ENCODE data around the gene NCBP3. TPM values are rescaled to one million over a fixed set of nuclear protein-coding genes. Genes with fewer than 3 reads are reported as not detected.

Gene NCBP3
- total RNA-seq, 2 experiments from 2014 or later: 39.9 to 41.1 TPM

DNA sequence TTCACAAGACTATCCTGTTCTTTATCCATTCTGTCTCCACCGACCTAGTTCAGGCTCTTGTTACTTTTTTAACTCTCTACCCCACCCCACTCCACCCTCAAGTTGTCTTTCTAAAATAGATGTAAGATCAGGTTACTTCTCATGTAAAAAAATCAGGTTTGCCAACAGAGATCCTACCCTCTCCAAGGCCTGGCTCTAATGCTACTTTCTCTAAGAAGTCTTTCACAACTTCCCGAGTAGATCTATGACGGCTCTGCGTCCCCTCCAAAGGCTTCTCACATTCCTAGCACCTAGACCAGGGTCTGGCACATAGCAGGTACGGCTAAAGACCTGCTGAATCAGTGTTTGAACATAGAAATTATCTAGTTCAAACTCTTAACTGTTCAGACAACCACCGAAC lies 30.9 kb downstream of the NCBP3 start:
- H3K4me1 Mint-ChIP-seq: no peaks in the 10 kb centered on the region
- no peaks in the 10 kb centered on the region for H3K9me3 Mint-ChIP-seq
- H3K36me3 Mint-ChIP-seq: peaks cover 18% of the 10 kb centered on the region
- H3K4me3 Mint-ChIP-seq: no peak overlapping the region
- no peak for DNase-seq
- H3K27me3 Mint-ChIP-seq: no peaks in the 10 kb centered on the region
- no peak overlapping the region for H3K27ac Mint-ChIP-seq

DNA sequence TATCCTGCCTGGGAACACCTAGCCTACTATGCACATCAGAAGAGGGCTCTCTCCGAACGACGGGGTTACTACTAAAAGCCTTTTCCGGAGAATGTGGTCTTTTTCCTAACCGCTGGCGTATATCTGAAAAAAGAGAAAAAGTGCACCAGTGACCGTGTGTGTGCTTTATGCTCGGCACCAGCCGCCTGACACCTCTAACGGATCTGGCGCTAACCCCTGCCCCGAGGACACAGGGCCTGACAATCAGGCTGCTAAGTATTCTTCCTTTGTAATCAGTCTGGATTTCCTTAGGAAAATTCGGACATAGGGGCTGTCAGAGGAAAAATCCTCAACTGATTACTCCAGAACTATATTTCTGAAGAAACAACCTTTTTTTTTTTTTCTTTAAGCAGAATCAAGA lies 31.7 kb downstream of the NCBP3 start:
- Mint-ChIP-seq H3K36me3 (peaks cover 20% of the 10 kb centered on the region), H3K27me3 (no peaks in the 10 kb centered on the region), H3K4me3 (no peak overlapping the region), H3K4me1 (peaks cover 6% of the 10 kb centered on the region), H3K9me3 (no peaks in the 10 kb centered on the region), H3K27ac (no peak overlapping the region)
- no peak for DNase-seq

DNA sequence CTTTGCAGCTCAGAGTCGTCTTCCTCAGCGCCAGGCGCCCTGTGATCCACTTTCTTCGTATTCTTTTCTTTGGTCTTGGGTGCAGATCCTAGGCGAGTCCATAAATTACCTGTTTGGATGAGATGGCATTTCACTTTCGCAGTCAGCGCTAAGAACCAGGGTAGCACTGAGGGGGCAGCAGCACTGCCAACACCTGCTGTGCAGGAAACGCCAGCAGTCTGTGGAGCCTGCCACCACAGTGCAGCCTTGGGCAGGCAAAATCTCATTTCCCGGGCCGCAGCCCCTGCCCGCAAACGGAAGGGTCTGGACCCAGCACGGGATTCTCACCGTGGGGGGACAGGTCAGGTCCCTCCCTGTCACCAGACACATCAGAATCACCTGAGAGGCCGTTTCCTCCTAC lies 32.9 kb downstream of the NCBP3 start:
- no peak for DNase-seq
- H3K4me3 Mint-ChIP-seq: no peak overlapping the region
- peaks cover 25% of the 10 kb centered on the region for H3K36me3 Mint-ChIP-seq
- peaks cover 17% of the 10 kb centered on the region for H3K4me1 Mint-ChIP-seq
- H3K27ac Mint-ChIP-seq: no peak overlapping the region
- no peaks in the 10 kb centered on the region for H3K9me3 Mint-ChIP-seq
- H3K27me3 Mint-ChIP-seq: no peaks in the 10 kb centered on the region

DNA sequence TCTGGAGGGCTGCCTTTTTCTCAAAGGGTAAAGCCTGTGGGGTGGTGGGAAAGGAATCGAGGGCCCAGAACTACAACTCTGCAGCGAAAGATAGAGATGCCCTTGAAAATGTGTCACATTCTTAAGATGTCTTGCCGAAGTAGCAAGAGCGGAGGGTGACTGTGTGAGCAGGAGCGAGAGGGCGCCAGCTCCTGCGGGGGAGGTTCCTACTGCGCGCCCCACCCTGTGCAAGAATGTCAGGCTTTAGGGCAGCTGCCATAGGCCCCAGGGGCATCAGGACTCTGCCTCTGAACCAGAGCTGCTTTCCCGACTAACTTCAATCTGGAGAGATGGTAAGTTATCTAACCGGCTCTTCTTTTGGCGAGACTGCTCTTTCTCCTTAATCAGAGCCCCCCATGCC lies 33.3 kb downstream of the NCBP3 start:
- Mint-ChIP-seq H3K4me3 (no peak overlapping the region), H3K36me3 (peaks cover 29% of the 10 kb centered on the region)
- no peak for DNase-seq

DNA sequence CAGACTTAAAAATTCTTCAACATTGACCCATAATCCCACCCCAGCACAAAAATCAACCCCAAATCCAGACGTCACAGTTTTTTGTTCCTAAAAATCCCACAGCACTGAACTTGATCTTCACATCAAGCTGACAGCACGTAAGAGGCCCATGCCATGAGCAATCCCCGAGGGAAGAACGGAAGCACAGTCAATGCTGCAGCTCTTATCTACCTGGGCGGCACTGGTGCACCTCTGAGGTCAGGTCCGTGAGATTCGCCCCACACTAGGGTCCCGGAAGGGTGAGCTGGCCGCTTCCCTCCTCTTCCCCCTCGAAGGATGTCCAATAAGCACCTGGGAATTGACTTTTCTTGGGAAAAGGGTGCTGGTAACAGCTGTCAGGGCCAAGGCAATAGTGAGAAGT lies 33.8 kb downstream of the NCBP3 start:
- no peak overlapping the region for H3K27ac Mint-ChIP-seq
- DNase-seq: no peak
- H3K9me3 Mint-ChIP-seq: no peaks in the 10 kb centered on the region
- no peak overlapping the region for H3K4me3 Mint-ChIP-seq
- peaks cover 29% of the 10 kb centered on the region for H3K36me3 Mint-ChIP-seq
- peaks cover 18% of the 10 kb centered on the region for H3K4me1 Mint-ChIP-seq
- no peaks in the 10 kb centered on the region for H3K27me3 Mint-ChIP-seq

More for the DNA sequence above, 33.3 kb downstream of the NCBP3 start:
- Mint-ChIP-seq H3K27me3 (no peaks in the 10 kb centered on the region), H3K9me3 (no peaks in the 10 kb centered on the region), H3K27ac (no peak overlapping the region), H3K4me1 (peaks cover 18% of the 10 kb centered on the region)

DNA sequence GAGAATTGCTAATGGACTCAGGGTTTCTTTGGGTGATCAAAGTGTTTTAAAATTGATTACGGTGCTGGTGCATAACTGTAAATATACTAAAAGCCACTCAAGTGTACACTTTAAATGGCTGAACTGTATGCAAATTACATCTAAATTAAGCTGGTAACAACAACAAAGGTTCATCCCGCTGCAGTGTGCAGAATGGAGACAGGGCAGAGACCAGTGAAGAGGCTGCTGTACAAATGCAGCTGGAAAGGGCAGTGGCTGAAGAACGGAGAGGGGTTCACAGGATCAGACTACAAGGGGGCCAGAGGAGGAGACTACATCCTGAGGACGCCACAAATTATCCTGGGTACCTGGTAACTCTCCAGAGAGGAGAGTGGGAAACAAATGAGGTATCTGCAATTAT lies 36.0 kb downstream of the NCBP3 start:
- H3K27me3 Mint-ChIP-seq: no peaks in the 10 kb centered on the region
- no peak overlapping the region for H3K27ac Mint-ChIP-seq
- no peak for DNase-seq
- H3K4me3 Mint-ChIP-seq: no peak overlapping the region
- H3K9me3 Mint-ChIP-seq: no peaks in the 10 kb centered on the region
- peaks cover 21% of the 10 kb centered on the region for H3K4me1 Mint-ChIP-seq
- peaks cover 31% of the 10 kb centered on the region for H3K36me3 Mint-ChIP-seq

DNA sequence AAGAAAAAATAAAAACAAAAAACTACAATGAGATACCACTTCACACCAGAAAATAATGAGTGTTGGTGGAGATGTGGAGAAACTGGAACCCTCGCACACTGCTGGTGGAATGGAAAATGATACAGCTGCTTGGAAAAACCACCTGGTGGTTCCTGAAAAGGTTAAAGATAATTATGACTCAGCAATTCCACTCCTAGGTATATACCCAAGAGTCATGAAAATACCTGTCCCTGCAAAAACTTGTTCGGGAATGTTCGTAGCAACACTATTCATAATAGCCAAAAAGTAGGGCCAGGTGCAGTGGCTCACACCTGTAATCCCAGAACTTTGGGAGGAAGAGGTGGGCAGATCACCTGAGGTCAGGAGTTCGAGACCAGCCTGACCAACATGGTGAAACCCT lies 36.9 kb downstream of the NCBP3 start:
- Mint-ChIP-seq H3K4me1 (peaks cover 26% of the 10 kb centered on the region), H3K36me3 (peaks cover 29% of the 10 kb centered on the region), H3K27ac (peak overlapping the region; percentile 14)

DNA sequence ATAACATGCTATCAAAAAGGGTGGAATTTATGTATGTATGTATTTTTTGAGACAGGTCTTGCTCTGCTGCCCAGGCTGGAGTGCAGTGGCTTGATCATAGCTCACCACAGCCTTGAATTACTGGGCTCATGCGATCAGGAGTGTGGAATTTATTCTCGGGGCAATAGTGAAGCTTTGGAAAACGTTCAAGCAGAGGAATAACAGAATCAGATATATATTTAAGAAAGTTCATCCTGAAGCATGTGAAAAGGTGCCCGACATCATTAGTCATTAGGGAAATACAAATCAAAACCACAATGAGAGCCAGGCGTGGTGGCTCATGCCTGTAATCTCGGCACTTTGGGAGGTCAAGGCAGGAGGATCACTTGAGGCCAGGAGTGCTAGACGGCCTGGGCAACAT lies 37.3 kb downstream of the NCBP3 start:
- H3K4me3 Mint-ChIP-seq: no peak overlapping the region
- no peaks in the 10 kb centered on the region for H3K9me3 Mint-ChIP-seq
- H3K36me3 Mint-ChIP-seq: peaks cover 29% of the 10 kb centered on the region
- no peaks in the 10 kb centered on the region for H3K27me3 Mint-ChIP-seq
- DNase-seq: no peak
- peak overlapping the region; percentile 49 for H3K27ac Mint-ChIP-seq
- H3K4me1 Mint-ChIP-seq: peaks cover 29% of the 10 kb centered on the region

More for the DNA sequence above, 36.9 kb downstream of the NCBP3 start:
- no peaks in the 10 kb centered on the region for H3K9me3 Mint-ChIP-seq
- H3K27me3 Mint-ChIP-seq: no peaks in the 10 kb centered on the region
- no peak overlapping the region for H3K4me3 Mint-ChIP-seq
- DNase-seq: no peak

DNA sequence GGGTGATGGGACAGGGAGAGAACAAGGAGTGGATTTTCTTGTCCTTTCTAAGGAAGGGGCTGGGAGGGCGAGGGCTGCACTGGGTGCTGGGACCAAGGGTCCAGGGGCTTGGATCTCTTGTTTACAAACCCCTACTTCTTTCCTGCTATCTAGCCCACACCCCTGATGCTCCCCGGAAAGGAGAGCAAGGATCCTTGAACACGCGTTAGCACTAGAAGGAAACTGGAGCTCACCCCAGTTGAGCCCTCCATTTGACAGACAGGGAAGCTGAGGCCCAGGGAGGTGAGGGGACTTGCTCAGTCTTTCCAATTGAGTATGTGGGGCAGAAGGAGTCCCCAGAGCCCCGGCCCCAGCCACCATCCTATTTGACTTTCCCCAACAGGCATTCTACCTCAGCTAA lies 40.5 kb downstream of the NCBP3 start:
- H3K27ac Mint-ChIP-seq: no peak overlapping the region
- no peaks in the 10 kb centered on the region for H3K9me3 Mint-ChIP-seq
- H3K27me3 Mint-ChIP-seq: no peaks in the 10 kb centered on the region
- peaks cover 31% of the 10 kb centered on the region for H3K4me1 Mint-ChIP-seq
- H3K36me3 Mint-ChIP-seq: peaks cover 21% of the 10 kb centered on the region
- no peak overlapping the region for H3K4me3 Mint-ChIP-seq
- DNase-seq: no peak

DNA sequence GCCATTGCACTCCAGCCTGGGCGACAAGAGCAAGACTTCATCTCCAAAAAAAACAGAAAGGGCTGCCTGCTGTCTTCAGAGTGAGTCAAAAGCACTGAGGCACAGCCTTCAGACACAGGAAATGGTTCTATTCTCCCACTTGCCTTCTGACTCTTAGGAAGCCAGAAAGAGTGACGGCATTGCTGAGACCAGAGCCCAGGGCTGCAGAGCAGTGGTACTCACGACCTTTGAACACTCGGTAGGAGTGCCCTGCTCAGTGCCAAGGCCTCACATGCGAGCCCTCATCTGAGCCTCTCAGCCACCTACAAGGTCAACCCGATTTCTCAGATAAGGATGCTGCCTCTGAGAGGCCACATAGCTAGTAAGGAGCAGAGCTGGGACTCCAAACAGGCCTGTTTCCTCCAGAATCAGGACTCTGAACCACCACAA lies 41.5 kb downstream of the NCBP3 start:
- H3K27ac Mint-ChIP-seq: no peak overlapping the region
- H3K4me1 Mint-ChIP-seq: peaks cover 28% of the 10 kb centered on the region
- no peaks in the 10 kb centered on the region for H3K27me3 Mint-ChIP-seq
- no peak overlapping the region for H3K4me3 Mint-ChIP-seq
- DNase-seq: no peak
- H3K36me3 Mint-ChIP-seq: peaks cover 18% of the 10 kb centered on the region
- no peaks in the 10 kb centered on the region for H3K9me3 Mint-ChIP-seq

DNA sequence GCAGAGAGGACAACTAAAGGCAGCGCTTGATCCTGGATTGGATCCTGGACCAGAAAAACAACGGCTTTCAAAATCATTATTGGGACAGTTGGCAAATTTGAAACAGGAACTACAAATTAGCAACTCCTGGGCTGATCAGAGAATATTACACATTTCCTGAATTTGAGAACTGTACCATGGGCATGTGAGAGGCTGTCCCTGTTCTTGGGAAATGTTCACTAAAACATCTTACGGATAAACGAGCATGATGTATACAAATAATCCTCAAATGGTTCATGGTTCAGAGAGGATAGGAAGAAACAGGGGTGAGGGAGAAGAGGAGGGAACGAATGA lies 42.8 kb downstream of the NCBP3 start:
- no peak overlapping the region for H3K4me3 Mint-ChIP-seq
- no peak for DNase-seq
- H3K27me3 Mint-ChIP-seq: no peaks in the 10 kb centered on the region
- peaks cover 16% of the 10 kb centered on the region for H3K4me1 Mint-ChIP-seq
- H3K36me3 Mint-ChIP-seq: peaks cover 10% of the 10 kb centered on the region
- H3K9me3 Mint-ChIP-seq: no peaks in the 10 kb centered on the region
- H3K27ac Mint-ChIP-seq: no peak overlapping the region

DNA sequence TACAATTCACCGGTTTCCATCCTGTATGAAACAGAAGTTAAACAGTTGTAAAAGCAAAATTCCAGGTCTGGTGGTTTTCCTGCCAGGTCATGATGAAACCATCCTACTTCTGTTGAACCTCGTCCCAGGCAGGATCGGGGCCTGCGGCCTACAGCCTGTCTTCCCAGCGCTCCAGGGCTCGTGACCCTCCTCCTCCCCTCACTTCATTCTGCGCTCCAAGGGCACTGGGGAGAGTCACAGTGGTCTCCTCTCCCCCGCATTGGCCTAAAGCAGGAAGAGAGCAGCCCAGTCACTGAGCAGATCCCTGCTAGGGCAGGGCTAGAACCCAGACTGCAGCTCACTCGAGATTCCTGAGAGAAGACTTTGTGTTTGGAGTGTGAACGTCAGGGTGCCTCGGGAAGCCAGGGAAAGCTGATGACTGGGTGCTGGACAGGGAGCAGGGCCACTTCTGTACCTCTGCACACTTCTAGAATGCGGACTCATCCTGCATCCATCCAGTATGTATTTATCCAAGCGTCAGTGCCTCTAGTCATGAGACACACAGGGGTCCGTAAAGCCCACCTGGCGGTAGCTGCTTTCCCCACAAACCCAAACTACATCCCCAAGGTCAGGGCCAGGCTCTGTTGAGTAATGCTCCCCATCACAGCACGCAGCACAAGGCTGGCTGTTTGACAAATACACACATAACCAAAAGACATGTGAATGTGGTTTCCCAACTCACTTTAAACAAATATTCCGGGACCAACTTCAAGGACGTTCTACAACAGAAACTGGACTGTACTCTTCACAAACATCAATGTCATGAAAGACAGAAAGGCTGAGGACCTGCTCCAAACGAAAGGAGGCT lies 43.4 kb downstream of the NCBP3 start:
- Mint-ChIP-seq H3K27ac (no peak overlapping the region), H3K27me3 (no peaks in the 10 kb centered on the region), H3K36me3 (peaks cover 5% of the 10 kb centered on the region), H3K4me1 (peaks cover 15% of the 10 kb centered on the region), H3K9me3 (no peaks in the 10 kb centered on the region), H3K4me3 (no peak overlapping the region)
- no peak for DNase-seq

DNA sequence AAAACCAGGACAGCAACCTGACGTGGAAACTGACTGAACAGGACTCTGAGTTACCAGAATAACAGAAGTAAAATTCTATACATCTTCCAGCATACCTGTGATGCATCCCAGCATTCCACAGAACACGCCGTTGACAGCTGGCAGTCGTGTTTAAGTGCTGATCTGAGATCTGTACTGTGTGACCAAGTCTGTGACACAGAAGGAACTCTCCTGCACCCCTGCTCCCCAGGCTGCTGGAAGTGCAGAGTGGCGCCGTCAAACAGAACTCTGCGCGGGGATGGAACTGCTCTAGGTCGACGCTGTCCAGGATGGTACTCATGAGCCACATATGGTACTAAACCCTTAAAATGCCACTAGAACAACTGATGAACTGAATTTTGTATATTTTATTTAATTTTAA lies 44.3 kb downstream of the NCBP3 start:
- Mint-ChIP-seq H3K36me3 (peaks cover 3% of the 10 kb centered on the region), H3K4me3 (no peak overlapping the region), H3K9me3 (no peaks in the 10 kb centered on the region), H3K27ac (no peak overlapping the region), H3K27me3 (no peaks in the 10 kb centered on the region), H3K4me1 (peaks cover 16% of the 10 kb centered on the region)
- DNase-seq: no peak

DNA sequence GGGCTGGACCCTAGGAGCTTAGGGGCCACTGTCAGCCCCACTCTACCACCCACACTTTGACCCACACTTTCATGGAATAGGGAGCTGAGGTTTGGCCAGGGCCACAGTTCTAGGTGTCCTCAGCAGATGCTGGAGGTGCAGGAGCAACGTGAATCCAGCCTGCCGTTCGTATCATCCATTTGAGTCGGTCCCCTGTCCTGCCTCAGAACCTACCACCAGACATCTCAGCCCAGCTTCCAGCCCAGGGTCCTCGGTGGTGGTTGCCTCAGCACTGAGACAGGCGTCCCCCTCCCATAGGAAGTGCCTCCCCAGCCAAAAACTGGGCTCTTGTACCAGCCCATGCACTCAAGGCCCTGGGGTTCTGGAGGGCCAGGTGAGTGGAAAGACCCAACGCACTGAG lies 44.7 kb downstream of the NCBP3 start:
- no peak overlapping the region for H3K27ac Mint-ChIP-seq
- H3K9me3 Mint-ChIP-seq: no peaks in the 10 kb centered on the region
- DNase-seq: no peak
- H3K4me3 Mint-ChIP-seq: no peak overlapping the region
- peaks cover 3% of the 10 kb centered on the region for H3K36me3 Mint-ChIP-seq
- H3K4me1 Mint-ChIP-seq: peaks cover 21% of the 10 kb centered on the region
- no peaks in the 10 kb centered on the region for H3K27me3 Mint-ChIP-seq

DNA sequence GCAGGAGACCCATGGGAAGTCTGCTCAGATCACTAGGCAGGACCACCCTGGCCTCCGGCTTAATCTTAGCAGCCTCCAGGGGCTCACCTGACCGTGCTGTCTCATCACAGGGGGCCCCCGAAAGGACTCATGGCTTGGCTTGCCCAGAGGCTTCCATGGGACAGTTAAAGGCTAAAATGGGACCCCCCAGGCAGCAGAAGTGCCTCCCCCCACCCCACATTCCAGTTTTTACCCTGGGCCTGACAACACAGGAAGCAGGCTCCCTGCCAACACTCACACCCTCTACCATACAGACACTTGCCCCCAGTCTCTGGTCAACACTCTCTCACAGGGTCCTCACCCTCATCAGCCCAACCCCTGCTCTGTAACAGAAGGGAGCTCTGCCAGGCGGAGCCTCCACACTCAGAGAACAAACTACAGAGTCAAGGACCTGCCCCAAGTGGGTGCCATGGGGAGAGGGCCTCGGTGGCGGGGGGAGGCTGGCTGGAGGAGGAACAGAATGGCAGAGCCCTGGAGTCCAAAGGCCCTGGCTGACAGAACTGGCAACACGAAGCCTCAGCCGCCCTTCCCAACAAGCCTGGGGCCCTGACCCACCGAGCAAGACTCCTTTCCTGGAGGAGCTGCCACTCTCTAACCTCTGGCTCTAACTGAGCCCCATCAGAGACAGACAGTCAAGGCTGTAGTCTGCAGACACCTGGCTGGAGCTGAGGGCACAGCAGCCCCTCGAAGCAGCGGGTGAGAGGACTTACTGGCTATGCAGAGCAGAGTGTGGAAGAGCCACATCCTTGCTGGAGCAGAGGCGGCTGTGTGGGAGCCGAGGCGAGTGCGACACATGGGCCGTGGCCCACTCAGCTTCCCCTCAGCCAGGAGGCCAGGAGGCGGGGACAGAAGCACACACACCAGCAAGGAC lies 45.4 kb downstream of the NCBP3 start, which contains the start of gene ITGAE:
Gene ITGAE, minus strand, starts transcription at position 827 of the 910 bp plus-strand sequence. Its CDS starts 44 bp downstream, at position 783.
- Mint-ChIP-seq H3K9me3 (no peaks in the 10 kb centered on the region), H3K4me1 (peaks cover 28% of the 10 kb centered on the region), H3K4me3 (no peak within 1 kb of the TSS), H3K36me3 (no peaks in the 10 kb centered on the region), H3K27me3 (no peaks in the 10 kb centered on the region), H3K27ac (no peak within 1 kb of the TSS)
- DNase-seq: no peak
